Activated CD8-positive, alpha-beta memory T cell treated with anti-CD3 and anti-CD28 coated beads, Interleukin-2, amount 50 U/mL, for 1 hour (primary cell): Measurements from ENCODE around the gene PYDC1.
"Not testable (repeated sequence)": the region's sequence is repeated elsewhere in the genome, so short reads cannot be mapped to it uniquely, and the experiment has no call there.

Source experiments
- DNase-seq: peaks from one replicate; pipeline ENCODE4 v3.0.0-alpha.2; 2020; ENCODE audit errors: extremely low read depth

Gene PYDC1

GRCh38 chr16:31221357-31222160 is 4.6 kb upstream of the PYDC1 start:
- DNase-seq, result no peak

- DNase-seq, result no peak
These were observed 2.3 kb upstream of the PYDC1 start for GRCh38 chr16:31219154-31219741.

- DNase-seq, result no peak
These were observed 198 bp upstream of the PYDC1 start for GRCh38 chr16:31217136-31217530.

- DNase-seq, result no peak
These were observed 1.4 kb downstream of the PYDC1 start for GRCh38 chr16:31215287-31216162.

GRCh38 chr16:31214708-31215286 is 2.1 kb downstream of the PYDC1 start:
- DNase-seq, result no peak

GRCh38 chr16:31213877-31214707 is 2.8 kb downstream of the PYDC1 start, which contains the start of gene TRIM72:
Gene TRIM72 (plus strand): TSS chr16:31214119. CDS start chr16:31214739, 620 bp downstream.
- no peak for DNase-seq

- DNase-seq, result no peak
These were observed 3.6 kb downstream of the PYDC1 start for GRCh38 chr16:31213342-31213741.

GRCh38 chr16:31206776-31207175 is 10.2 kb downstream of the PYDC1 start:
- DNase-seq, result no peak

GRCh38 chr16:31204871-31205666 is 11.9 kb downstream of the PYDC1 start:
- no peak for DNase-seq

- DNase-seq, result no peak
These were observed 14.2 kb downstream of the PYDC1 start, which contains the start of gene PYCARD for GRCh38 chr16:31202414-31203375. Gene PYCARD (minus strand): TSS chr16:31202760. CDS start chr16:31202690, 70 bp downstream.

- no peak for DNase-seq
These were observed 15.1 kb downstream of the PYDC1 start for GRCh38 chr16:31201582-31202413.

- DNase-seq, result peak; percentile 36
These were observed 15.9 kb downstream of the PYDC1 start for GRCh38 chr16:31200821-31201568.

GRCh38 chr16:31200111-31200510 is 16.8 kb downstream of the PYDC1 start:
- DNase-seq, result not testable (repeated sequence)

GRCh38 chr16:31199430-31200041 is 17.4 kb downstream of the PYDC1 start:
- no peak for DNase-seq

- DNase-seq, result no peak
These were observed 18.6 kb downstream of the PYDC1 start for GRCh38 chr16:31198207-31198882.
